ENCODE results near the gene AKAP10.
"Not testable (repeated sequence)": the region's sequence is repeated elsewhere in the genome, so short reads cannot be mapped to it uniquely, and the experiment has no call there.

Gene AKAP10, protein sequence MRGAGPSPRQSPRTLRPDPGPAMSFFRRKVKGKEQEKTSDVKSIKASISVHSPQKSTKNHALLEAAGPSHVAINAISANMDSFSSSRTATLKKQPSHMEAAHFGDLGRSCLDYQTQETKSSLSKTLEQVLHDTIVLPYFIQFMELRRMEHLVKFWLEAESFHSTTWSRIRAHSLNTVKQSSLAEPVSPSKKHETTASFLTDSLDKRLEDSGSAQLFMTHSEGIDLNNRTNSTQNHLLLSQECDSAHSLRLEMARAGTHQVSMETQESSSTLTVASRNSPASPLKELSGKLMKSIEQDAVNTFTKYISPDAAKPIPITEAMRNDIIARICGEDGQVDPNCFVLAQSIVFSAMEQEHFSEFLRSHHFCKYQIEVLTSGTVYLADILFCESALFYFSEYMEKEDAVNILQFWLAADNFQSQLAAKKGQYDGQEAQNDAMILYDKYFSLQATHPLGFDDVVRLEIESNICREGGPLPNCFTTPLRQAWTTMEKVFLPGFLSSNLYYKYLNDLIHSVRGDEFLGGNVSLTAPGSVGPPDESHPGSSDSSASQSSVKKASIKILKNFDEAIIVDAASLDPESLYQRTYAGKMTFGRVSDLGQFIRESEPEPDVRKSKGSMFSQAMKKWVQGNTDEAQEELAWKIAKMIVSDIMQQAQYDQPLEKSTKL

DNA sequence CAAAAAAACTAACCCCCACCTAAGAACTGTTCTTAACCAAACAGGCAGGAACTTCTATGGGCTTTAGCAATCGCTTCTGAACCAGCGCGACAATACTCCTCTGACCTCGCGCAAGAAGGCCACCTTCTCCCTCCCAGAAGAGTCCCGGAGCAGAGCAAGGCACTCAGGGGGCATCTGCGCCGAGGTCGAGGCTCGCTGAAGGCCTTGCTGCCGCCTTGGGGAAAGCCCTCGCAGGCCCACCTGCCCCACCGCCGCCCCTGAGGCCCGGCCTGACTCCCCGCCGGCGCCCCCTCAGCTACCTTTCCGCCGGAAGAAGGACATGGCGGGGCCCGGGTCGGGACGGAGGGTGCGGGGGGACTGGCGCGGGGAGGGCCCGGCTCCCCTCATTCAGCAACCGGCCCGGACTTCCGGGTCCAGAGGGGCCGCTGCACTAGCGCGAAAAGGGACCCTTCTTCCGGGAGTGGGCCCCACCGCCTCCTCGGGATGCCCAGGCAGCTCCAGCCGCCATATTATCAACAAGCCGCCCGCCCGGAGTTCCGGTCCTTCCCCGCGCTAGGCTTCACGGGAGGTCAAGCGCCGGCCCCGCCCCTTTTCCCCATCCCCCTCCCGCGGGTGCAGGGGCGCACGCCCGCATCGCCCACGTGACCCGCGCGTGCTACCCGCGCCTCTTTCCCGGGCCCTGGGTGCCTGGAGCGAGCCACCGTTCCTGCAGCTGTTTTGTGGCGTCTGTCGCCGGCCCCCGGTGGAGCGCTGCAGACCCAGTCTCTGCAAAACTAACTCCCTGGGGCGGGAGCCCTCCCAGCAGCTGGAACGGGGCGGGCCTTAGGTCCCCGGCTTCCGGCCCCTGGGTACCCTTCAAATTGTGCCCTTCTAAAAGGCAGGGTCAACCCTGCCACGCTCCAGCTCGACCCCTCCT lies at the start of gene AKAP10:
Gene AKAP10 (minus strand): TSS at position 536 of the 916 bp plus-strand sequence. CDS start 149 bp downstream, at position 387.
- DNase-seq = peak; percentile 97

DNA sequence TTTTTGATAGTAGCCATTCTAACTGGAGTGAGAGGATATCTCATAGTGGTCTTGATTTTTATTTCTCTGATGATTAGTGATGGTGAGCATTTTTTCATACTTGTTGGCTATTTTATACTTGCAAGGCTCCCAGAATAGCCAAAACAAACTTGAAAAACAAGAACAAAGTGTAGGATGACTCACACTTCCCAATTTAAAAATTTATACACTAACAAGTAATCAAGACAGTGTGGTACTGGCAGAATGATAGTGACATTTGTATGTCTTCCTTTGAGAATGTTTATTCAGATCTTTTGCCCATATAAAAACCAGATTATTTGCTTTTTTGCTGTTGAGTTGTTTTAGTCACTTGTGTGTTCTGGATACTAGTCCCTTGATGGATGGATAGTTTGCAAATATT lies 49.3 kb upstream of the AKAP10 start:
- no peak for DNase-seq

DNA sequence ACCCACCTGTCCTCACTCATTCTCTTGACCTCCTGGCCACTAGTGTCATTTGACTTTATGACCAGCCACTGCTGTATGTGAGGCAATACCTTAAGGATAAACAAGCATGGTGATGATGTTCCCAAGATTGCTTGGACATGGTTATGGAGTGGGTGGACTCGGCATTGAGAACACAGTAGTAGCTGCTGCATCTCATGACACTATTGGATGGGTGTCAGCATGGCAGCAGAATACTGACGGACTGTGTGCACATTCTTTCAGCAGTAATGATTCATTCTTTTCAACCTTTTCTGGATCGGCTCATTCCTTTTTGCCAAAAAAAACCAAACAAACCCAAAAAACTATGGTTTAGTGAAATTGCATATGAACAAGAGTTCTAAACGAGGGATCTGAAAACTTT lies 45.1 kb upstream of the AKAP10 start:
- DNase-seq = no peak

DNA sequence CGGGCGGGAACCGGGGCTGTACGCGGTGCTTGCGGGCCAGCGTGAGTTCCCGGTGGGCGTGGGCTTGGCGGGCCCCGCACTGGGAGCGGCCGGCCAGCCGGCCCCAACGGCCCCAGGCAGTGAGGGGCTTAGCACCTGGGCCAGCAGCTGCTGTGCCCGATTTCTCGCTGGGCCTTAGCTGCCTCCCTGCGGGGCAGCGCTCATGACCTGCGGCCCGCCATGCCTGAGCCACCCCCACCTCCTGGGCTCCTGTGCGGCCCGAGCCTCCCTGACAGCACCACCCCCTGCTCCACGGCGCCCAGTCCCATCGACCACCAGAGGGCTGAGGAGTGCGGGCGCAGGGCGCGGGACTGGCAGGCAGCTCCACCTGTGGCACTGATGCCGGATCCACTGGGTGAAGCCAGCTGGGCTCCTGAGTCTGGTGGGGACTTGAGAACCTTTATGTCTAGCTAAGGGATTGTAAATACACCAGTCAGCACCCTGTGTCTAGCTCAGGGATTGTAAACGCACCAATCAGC lies 38.9 kb upstream of the AKAP10 start:
- DNase-seq = not testable (repeated sequence)

DNA sequence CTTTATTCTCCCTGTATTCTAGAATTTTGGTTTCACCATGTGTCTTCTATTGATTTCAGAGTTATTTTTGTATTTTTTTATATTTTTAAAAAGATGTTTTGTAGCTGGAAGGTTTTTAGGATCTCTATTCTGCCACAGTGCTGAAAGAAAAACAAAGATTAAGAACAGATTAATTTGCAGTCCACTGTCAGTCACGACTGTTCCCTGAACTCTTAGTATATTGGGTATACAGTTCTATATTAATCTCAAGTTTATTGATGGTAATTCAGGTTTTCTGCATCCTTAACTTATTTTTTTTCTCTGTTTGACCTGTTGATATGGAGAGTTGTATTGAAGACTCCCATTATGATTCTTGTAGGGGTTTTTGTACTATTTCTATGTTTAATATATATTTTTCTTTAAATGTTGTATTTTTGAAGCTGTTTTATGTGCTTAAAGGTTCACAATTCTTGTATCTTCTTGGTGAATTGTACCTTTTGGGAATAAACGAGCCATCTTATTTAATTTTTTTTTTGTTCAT lies 34.4 kb upstream of the AKAP10 start:
- DNase-seq = no peak

DNA sequence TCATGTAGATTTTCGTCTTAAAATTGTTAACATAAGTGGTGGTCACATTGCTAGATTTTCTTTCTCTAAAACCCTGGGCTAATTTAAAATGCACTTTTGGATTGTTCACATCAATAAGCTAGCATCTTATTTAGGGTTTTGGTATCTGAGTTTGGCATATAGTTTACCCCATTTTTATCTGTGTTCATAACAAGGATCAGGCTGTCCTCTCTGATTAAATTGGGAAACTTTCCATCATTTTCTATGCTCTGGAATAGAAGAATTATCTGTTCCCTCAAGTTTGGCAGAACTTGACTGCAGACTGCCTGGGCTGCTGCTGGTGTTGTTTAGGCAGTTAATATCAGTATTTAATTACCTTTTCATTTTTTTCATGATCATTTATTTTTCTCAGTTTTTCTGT lies 33.3 kb upstream of the AKAP10 start:
- DNase-seq = no peak

DNA sequence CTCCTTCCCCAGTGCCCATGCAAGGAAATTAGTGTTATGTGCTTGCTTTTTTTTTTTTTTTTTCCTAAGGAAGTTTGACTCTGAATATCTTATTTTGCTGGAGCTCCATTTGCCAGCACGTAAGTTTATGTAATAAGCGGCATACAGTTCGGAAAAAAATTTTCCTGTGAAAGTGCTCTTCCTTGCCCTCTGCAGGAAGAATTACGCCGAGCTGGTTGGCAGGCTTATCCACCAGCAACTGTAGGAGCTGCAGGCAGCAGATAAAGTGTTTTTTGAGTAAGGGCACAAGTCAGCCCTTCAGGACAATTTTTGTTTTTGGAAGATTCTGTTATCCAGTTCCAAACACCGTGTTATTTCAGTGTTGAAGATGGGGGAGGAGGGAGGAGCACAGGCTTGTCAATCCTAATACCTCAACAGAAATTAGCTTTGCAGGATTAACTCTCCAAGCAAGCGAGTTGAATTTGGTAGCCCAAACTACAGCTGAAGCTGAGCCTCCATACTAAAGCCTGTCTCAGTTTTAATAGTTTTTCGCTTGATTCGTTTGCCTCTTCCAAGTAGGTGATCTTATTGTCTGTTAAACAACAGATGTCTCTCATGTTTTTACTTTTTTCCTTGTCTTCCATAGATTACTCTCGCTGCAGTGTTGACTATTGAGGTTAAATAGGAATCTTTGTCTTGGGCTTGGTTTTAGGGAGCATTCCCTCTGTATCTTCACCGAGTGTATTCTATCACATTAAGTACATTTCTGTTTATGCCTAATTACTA lies 32.7 kb upstream of the AKAP10 start:
- no peak for DNase-seq

DNA sequence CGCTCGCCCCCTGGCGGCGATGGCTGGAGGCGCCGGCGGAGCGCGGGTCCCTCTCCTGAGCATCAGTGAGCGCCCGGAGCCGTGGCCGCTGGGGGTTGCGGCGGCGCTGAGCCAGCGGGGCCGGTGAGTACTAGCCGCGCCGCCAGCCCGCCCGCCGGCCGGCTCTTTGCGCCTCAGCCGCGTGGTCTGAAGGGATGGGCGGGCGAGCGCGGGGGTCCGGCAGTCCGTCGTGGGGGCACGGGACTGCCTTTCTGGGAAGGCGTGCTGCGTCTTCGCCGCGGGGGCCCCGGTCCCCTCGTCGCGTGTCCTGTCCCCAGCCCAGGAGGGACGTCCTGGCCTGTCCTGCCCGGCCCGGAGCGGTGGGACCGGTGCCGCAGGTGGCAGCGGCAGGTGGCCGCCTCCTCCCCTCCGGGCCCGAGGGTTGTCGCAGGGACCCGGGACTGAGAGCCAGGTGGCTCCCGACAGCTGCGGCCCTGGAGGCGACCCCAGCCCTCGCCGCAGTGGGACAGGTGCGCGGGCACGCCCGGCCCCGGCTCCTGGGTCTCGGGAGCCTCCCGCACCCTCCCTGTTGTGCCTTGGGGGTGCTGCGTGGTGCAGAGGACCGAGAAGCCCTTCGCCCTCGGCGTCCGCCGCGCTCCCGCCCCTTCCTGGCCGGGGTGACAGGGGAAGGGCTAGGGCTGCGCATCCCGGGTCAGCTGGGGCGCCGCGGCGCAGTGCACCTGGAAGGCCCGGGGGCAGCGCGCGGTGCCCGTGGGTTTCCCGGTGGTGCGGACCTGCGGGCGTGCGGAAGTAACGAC lies 31.9 kb upstream of the AKAP10 start, which contains the start of gene SPECC1:
Gene SPECC1 (plus strand): TSS at position 58 of the 797 bp plus-strand sequence. CDS start 87,293 bp downstream, outside the sequence.
- DNase-seq = peak; percentile 83

DNA sequence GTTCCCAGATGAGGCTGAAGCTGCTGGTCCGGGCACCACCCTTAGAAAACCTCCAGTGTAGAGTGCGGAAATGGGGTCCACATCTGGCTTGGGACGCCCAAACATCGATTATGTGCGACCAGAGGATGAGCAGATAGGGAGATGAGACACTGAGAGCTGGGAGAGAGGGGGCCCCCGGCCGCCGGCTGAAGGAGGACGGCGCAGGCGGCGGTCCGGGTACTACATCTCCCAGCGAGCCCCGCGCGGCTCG lies 31.3 kb upstream of the AKAP10 start:
- no peak for DNase-seq

DNA sequence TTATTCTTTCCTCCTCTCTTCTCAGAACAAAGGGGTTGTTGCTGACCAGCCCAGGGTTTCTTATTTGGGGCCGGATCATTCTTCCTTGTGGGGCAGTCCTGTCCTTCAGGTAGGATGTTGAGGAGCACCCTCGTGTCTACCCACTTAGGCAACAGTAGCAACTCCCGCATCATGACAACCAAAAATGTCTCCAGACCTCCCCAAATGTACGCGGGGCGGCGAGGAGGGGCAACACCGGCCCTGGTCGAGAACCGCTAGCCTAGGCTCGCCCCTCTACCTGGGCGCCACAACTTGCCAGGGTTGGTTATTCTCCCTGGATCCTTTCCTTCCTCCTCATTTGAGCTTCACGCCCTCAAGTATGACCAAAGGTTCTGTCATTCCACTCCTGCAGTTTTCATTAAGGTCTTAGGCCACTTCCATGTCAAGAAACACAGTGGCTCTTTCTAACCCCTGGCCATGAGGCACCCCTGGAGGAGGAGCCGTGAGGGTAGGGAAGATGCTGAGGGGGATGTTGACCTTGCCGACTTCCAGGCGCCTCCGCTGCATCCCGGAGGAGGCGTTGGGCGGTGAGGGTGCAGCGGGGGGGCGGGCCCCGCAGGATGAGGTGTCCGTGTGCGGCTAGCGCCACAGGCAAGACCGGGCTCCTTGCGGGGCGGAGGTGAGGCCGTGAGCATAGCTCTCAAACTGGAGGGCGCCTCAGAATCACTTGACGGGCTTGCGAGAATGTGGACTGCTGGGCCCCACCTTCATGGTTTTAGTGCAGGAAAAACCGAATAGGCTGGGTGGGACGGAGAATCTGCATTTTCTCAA lies 30.8 kb upstream of the AKAP10 start:
- peak; percentile 14 for DNase-seq

DNA sequence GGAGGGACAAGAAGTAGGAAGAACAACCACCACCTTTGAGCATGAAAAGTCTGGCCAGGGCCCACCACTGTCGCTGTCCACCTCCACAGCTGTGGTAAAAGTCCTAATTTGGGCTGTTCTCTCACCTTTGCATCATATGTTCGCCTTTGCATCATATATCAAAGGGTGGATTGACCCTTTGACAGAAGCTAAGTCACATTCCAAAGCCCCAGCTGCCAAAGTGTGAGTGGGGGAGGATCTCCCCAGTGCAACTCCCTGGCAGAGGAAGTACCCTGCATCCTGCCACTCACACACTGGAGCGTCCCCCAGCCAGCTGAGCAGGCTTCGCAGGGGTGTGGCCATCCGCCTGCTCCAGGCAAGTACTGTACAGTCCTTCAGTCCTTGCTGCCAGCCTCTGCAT lies 18.9 kb upstream of the AKAP10 start:
- no peak for DNase-seq

DNA sequence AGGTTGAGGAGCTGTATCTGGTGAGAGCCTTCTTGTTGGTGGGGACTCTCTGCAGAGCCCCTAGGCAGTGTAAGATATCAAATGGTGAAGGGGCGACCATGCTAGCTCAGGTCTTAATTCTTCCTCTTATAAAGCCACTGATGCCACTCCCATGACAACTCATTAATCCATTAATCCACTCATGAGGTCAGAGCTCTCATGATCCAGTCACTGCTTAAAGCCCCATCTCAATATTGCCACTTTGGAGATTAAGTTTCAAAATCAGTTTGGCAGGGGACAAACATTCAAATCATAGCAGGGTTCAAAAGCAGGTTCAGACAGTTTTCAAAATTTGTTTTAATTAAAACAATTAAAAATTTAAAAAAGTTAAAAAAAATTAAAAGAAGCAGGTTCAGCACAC lies 18.5 kb upstream of the AKAP10 start:
- no peak for DNase-seq

DNA sequence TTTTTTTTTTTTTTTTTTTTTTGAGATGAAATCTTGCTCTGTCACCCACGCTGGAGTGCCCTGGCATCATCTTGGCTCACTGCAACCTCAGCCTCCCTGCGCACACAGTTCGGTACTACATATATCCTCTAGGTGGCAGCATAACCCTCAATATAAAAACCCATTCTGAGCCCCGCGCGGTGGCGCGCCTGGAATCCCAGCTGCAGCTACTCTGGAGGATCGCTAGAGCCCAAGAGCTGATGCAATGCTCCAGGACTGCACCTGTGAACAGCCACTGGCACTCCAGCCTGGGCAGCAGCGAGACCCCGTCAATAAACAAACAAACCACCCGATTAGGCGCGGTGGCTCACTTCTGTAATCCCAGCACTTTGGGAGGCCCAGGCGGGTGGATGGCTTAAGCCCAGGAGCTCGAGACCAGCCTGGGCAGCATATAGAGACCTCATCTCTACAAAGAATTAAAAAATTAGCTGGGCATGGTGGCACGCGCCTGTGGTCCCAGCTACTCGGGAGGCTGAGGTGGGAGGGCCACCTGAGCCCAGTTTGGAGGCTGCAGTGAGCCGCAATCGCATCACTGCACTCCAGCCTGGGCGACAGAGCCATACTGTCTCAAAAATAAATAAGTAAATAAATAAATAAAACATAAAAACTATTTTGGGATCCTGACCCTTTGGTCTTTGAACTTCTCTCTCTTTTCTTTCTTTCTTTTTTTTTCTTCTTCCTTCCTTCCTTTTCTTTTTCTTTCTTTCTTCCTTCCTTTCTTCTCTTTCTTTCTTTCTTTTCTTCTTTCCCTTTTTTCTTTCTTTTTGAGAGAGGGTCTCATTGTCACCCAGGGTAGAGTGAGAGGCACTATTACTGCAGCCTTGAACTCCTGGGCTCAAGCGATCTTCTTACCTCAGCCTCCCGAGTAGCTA lies 15.4 kb upstream of the AKAP10 start:
- DNase-seq = peak; percentile 70

DNA sequence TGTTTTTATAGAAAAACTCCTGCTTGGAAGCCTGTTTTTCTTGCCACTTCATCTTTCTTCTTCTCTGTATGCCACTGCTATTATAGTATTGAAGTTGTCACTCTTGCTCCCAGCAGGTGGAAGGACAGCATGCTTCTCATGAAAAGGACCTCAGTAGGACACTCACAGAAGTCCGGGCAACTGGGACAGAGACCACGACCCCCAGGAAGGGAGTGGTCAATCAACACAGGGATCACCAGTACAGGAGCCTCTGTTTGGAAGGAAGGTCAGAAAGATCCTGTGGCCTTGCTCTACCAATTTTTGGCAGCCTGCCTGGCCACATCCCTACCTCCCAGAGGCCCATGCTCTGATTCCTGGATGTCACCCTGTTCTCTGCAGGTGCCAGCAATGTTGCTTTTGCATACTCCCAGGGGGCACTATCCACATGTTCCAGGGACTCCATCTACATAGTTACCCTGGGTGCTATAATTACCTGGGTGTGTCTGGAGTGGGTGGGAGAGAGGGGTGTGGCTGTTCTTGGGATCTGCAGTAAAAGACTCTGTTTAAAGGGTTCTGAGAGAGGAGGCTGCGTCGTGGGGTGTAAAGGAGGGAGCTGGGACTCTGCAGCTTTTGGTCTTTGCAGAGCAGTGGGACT lies 13.7 kb upstream of the AKAP10 start:
- DNase-seq = no peak

DNA sequence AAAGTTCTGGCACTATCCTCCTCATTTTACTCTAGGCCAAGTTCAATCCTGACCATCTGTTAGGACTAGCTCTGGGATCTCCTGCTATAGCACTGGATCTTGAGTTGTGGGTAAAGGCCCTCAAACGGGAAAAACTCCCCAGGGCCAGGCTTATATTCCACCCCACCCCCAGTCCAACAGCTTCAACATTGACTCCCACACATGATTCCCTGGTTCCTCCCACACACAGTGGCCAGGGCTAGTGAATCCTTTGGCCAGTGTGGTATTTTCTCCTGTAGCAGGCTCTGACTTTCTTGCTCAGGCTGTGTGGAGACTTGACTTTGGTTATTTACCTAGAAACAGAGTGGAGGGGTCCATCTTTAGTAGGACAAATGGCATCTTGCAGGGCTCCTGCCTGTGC lies 10.3 kb upstream of the AKAP10 start:
- DNase-seq = no peak

DNA sequence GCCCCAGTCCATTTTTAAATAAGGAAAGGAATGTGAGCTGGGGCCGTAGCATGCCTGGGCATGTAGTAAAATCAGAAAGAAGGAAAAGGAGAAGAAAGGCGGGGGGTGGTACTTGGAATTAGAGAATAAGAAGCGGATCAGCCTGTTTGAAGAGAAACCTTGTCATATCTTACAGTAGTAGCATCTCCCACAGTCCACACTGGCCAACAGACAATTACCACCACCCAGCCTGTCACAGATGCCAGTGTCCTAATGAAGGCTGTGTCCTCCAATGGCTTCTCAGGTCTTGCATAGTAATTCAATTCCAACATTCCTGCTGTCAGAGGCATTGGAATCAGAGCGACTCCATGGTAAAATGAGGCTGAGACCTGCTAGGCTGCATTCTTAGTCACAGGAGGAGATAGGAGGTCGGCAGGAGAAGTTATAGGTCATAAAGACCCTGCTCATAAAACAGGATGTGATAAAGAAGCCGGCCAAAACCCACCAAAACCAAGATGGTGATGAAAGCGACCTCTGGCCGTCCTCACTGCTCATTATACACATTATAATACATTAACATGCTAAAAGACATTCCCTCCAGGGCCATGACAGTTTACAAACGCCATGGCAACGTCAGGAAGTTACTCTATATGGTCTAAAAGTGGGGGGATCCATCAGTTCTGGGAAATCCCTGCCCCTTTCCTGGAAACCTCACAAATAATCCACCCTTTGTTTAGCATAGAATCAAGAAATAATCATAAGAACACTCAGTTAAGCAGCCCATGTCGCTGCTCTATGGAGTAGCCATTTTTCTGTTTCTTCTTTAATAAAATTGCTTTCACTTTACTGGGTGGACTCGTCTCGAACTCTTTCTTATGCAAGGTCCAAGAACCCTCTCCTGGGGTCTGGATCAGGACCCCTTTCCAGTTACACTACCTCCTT lies 9.6 kb upstream of the AKAP10 start:
- DNase-seq = no peak

DNA sequence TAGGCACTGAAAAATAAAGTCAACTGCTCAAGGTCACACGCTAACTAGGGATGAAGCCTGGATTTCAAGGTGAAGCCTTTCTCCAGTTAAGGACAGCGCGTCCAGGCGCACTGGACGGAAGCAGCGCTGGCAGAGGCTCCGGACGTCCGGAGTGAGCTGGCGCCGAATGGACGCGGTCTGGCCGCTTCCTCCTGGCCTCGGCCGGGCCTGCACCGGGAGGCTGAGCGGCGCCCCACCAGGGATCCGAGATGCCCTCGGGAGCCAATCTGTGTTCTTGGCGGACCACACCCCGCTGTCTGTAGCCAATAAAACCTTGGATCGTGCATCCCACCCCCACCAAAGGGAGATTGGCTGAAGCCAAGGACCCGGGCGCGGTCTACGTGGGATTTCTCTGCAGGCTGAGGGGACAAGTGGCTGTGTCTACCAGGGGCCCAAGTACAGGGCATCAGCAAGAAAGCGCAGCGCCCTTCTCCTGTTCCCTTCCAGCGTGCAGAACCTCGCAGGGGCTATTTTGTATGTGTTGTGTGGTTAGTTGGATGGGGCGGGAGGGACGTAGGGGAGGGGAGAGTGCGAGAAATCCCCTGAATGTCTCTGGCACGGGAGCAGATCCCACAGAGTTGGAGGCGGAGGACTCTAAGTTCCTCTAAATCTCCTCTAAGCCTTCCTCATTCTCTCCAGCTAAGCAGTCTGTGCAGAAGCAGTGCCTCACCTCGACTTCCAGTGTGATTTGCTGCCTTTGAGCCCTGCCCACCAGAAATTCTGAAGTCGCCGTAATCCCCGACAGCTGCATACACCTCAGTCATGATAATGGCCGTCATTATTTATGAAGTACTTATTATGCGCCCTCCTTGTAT lies 2.5 kb upstream of the AKAP10 start:
- DNase-seq = no peak
